Neural cell (in vitro differentiated cells): Measurements from ENCODE around the gene TRAF3.

ENCODE experiments used
- CTCF ChIP-seq: fragments of 450-650 bp; IDR thresholded peaks from 2 replicates; pipeline ENCODE4 v1.5.1; 2014; ENCODE audit warnings: antibody characterized with exemption, mild to moderate bottlenecking, moderate library complexity; ENCODE audit not compliant: poor library complexity, severe bottlenecking
- EP300 ChIP-seq: fragments of 450-650 bp; conservative IDR thresholded peaks from 2 replicates; pipeline ENCODE4 v1.6.1; 2014; ENCODE audit warnings: antibody characterized with exemption, mild to moderate bottlenecking, moderate library complexity; ENCODE audit not compliant: poor library complexity, severe bottlenecking
- EZH2 ChIP-seq: fragments of 200-600, 300-800 bp; shearing (Covaris generic), sonication (generic); IDR thresholded peaks from 2 replicates; pipeline ENCODE4 v1.6.1; 2014; ENCODE audit warnings: antibody characterized with exemption, low read length, borderline replicate concordance, mild to moderate bottlenecking; ENCODE audit not compliant: insufficient read depth, poor library complexity, severe bottlenecking
- POLR2AphosphoS5 ChIP-seq: IDR thresholded peaks from 2 replicates; pipeline ENCODE4 v1.6.1; 2012
- RAD21 ChIP-seq: fragments of 450-650 bp; conservative IDR thresholded peaks from 2 replicates; pipeline ENCODE4 v1.6.1; 2014; ENCODE audit warnings: antibody characterized with exemption, mild to moderate bottlenecking, moderate library complexity
- SMC3 ChIP-seq: fragments of 450-650 bp; conservative IDR thresholded peaks from 2 replicates; pipeline ENCODE4 v1.6.1; 2014; ENCODE audit warnings: antibody characterized with exemption, mild to moderate bottlenecking, moderate library complexity; ENCODE audit not compliant: poor library complexity
- TAF1 ChIP-seq: IDR thresholded peaks from 2 replicates; pipeline ENCODE4 v1.6.1; 2012; ENCODE audit warnings: low read depth
- TF ChIP-seq, protein P1 (sequence below): IDR thresholded peaks from 2 replicates; pipeline ENCODE4 v1.6.1; 2012; ENCODE audit warnings: borderline replicate concordance

- no peak for TF ChIP-seq POLR2AphosphoS5
- TF ChIP-seq CTCF, result no peak
- no peak for TF ChIP-seq EP300
- no peak for TF ChIP-seq RAD21
- no peak for TF ChIP-seq EZH2
- TF ChIP-seq, protein P1, sequence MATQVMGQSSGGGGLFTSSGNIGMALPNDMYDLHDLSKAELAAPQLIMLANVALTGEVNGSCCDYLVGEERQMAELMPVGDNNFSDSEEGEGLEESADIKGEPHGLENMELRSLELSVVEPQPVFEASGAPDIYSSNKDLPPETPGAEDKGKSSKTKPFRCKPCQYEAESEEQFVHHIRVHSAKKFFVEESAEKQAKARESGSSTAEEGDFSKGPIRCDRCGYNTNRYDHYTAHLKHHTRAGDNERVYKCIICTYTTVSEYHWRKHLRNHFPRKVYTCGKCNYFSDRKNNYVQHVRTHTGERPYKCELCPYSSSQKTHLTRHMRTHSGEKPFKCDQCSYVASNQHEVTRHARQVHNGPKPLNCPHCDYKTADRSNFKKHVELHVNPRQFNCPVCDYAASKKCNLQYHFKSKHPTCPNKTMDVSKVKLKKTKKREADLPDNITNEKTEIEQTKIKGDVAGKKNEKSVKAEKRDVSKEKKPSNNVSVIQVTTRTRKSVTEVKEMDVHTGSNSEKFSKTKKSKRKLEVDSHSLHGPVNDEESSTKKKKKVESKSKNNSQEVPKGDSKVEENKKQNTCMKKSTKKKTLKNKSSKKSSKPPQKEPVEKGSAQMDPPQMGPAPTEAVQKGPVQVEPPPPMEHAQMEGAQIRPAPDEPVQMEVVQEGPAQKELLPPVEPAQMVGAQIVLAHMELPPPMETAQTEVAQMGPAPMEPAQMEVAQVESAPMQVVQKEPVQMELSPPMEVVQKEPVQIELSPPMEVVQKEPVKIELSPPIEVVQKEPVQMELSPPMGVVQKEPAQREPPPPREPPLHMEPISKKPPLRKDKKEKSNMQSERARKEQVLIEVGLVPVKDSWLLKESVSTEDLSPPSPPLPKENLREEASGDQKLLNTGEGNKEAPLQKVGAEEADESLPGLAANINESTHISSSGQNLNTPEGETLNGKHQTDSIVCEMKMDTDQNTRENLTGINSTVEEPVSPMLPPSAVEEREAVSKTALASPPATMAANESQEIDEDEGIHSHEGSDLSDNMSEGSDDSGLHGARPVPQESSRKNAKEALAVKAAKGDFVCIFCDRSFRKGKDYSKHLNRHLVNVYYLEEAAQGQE, result no peak
- TF ChIP-seq TAF1, result no peak
- no peak for TF ChIP-seq SMC3
These were observed 121.7 kb downstream of the TRAF3 start for GRCh38 chr14:102898776-102899515.
